GM19455 (cell line): ENCODE measurements around the gene MAGI2.
"Not testable (repeated sequence)": the region's sequence is repeated elsewhere in the genome, so short reads cannot be mapped to it uniquely, and the experiment has no call there.

Source experiments
- ATAC-seq: cut with Tn5 transposase; IDR thresholded peaks from one replicate; pipeline ENCODE4 v1.9.1; 2021; ENCODE audit not compliant: unreplicated experiment

Gene MAGI2

GRCh38 chr7:79071187-79071586 lies 382.3 kb downstream of the MAGI2 start:
- ATAC-seq, result not testable (repeated sequence)

- ATAC-seq, result no peak
Measured at GRCh38 chr7:79064187-79064823, 389.2 kb downstream of the MAGI2 start.

GRCh38 chr7:79063019-79063698 lies 390.3 kb downstream of the MAGI2 start:
- no peak for ATAC-seq

GRCh38 chr7:79060498-79060897 lies 393.0 kb downstream of the MAGI2 start:
- no peak for ATAC-seq

DNA sequence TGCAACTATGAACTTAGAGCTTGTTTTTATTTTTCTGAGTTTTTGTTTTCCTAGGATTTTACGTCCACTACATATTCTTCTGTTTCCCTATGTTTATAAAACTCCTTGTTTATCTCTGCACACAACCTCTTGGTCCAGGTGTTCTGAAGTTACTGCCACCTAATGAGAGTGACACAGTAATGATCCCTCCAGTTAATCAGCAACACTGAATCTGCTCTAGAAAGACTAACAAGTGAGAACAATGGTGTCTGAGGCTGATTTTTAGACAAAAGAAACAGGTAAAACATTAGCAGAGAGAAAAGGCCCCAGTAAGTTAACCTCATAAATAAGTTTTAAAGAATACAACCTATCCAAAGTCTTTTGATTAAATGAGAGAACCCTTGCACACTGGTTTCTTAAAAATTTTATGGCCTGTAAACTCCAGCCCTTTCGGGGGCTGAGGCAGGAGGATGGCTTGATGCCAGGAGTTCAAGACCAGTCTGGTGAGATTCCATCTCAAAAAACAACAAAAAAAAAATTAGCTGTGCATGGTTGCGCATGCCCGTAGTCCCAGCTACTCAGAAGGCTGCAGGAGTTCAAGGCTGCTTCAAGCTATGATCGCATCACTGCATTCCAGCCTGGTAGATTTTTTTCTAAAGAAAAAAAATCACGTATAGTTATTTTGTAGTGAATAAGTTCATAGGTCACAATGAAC lies 397.6 kb downstream of the MAGI2 start:
- no peak for ATAC-seq

GRCh38 chr7:79051915-79052314 lies 401.6 kb downstream of the MAGI2 start:
- no peak for ATAC-seq

GRCh38 chr7:79050603-79051002 lies 402.9 kb downstream of the MAGI2 start:
- ATAC-seq, result no peak

DNA sequence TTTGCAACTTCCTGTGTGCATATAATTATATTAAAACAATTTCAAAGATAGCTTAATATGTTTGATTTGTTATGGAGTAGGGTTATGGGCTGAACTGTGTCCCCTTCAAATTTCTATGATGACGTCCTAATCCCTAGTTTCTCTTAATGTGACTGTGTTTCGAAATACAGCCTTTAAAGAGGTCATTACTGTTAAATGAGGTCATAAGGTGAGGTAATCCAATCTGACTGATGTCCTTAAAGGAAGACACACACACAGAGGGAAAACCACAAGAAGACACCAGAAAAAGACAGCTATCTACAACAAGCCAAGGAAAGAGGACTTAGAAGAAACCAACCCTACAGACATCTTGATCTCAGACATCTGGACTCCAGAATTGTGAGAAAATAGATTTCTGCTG lies 407.4 kb downstream of the MAGI2 start:
- no peak for ATAC-seq

- ATAC-seq, result no peak
Measured at GRCh38 chr7:79037001-79037400, 416.5 kb downstream of the MAGI2 start.

GRCh38 chr7:79036356-79036755 lies 417.1 kb downstream of the MAGI2 start:
- ATAC-seq, result no peak

DNA sequence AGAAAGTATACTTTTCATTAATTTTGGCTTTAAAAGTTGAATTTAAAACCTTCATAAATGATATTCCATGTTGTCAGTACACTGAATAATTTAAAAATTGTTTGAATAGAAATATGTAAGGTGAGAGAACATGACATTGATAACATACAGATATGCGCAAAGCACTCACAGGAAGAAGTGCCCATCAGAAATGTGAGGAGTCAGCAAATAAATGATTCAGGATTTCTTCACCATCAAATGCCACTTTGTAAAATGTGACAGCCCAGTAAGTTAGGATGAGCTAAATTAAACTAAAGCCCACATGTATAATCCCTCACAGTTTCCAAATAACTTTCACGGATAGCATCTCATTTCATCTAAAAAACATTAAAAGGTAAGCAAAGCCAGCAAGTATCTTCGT lies 417.6 kb downstream of the MAGI2 start:
- ATAC-seq, result no peak

- no peak for ATAC-seq
Measured at GRCh38 chr7:79034730-79035129, 418.7 kb downstream of the MAGI2 start.

DNA sequence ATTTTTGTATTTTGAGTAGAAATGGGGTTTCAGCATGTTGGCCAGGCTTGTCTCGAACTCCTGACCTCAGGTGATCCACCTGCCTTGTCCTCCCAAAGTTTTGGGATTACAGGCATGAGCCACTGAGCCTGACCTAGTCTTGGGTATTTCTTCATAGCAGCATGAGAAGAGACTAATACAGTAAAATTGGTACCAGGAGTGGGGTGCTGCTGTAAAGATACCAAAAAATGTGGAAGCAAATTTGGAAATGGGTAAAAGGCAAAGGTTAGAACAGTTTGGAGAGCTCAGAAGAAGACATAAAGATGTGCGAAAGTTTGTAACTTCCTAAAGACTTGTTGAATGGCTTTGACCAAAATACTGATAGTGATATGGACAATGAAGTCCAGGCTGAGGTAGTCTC lies 433.8 kb downstream of the MAGI2 start:
- not testable (repeated sequence) for ATAC-seq

DNA sequence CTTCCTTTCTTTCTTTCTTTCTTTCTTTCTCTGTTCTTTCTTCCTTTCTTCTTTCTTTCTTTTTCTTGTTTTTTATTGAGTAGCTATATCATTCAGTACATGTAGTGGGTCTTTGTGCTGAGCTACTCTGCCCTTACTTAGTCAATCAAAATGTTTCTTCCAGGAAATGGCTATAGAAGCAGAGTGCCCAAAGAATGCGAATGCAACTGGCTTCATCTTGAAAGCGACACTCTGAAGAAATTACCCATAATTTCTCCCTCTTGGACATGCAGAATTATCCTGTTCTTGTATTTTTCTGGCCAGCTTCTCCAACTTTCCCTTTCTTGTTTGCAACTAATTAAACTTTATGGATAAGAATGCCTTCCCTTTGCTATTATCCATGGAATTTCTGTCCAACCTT lies 441.5 kb downstream of the MAGI2 start:
- no peak for ATAC-seq

GRCh38 chr7:79009647-79010046 lies 443.8 kb downstream of the MAGI2 start:
- no peak for ATAC-seq

GRCh38 chr7:79008786-79009185 lies 444.7 kb downstream of the MAGI2 start:
- ATAC-seq, result no peak

GRCh38 chr7:78996013-78996412 lies 457.5 kb downstream of the MAGI2 start:
- no peak for ATAC-seq

DNA sequence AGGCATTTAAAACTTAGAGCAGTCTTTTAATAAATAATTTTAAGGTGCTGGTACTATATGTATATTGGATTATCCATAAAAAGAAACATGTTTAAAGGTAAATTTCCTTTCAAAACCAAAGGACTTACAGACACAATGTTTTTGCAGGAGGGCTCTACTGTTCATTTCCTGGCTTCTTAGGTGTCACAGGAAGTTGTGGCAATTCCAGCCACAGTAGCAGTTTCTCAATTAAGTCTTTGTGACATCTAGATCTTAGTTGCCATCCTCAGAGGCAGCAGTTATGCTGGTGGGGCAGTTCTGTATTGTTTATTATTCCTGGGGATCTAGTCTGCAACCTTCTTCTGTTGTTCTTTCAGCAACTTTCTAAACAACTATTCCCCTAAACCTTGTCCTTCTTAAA lies 460.1 kb downstream of the MAGI2 start:
- no peak for ATAC-seq

GRCh38 chr7:78985509-78985908 lies 468.0 kb downstream of the MAGI2 start:
- ATAC-seq, result no peak

- ATAC-seq, result no peak
Measured at GRCh38 chr7:78983483-78983882, 470.0 kb downstream of the MAGI2 start.

DNA sequence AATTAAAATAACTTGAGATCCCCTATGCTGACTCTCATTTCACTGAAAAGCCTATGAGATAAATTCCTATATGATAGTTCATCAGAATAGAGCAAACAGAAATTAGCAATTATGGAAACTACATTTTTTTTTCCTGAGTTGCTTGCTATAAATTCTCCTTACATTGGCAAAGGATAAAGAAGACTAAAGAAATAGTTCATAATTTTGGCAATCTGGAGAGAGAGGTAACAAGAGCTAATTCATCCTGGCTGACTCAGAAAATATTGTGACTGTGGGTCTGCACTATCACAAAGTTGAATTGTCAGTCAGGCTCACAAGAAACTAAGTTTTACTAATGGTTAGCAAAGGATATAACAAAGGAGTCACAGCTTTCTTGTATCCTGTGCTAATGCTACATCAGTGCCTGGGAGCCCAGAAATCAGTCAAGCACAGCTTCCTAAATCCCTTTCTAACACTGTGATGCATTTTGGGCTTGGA lies 483.0 kb downstream of the MAGI2 start:
- no peak for ATAC-seq

GRCh38 chr7:78968951-78969350 lies 484.5 kb downstream of the MAGI2 start:
- ATAC-seq, result no peak
